H1 (cell line): ENCODE measurements around the gene DUSP7. TPM values are rescaled to one million over a fixed set of nuclear protein-coding genes. Genes with fewer than 3 reads are reported as not detected.

Experiments used
- CTCF ChIA-PET: fragments of 300-600 bp; sonication (Branson Sonifier 250); formaldehyde crosslinking; loops from one replicate; lab custom pipeline; 2021; ENCODE audit not compliant: partially characterized antibody; lab: Charles Lee
- POLR2A ChIA-PET: fragments of 300-600 bp; sonication (Branson Sonifier 250); formaldehyde crosslinking; loops from one replicate; lab custom pipeline; 2021; ENCODE audit warnings: inconsistent platforms; ENCODE audit not compliant: partially characterized antibody; lab: Charles Lee
- DNase-seq, 2 experiments: peaks; one replicate each; pipeline versions ENCODE4 v3.0.0 to v3.0.0-alpha.2; 2010 to 2022; ENCODE audit warnings: low spot score in 2 of 2, low read depth in 1 of 2, mixed read lengths in 1 of 2
- FAIRE-seq: peaks from 2 replicates; lab custom pipeline; 2011; peaks lifted over from hg19 to GRCh38; lab: Jason Lieb, UNC
- H2AFZ ChIP-seq: 2 replicates; pipeline ENCODE4 v1.8.1; 2012; ENCODE audit warnings: low read length, inconsistent platforms
- H2AK5ac ChIP-seq: 2 replicates; pipeline ENCODE4 v1.6.1; 2013; ENCODE audit warnings: low read depth, low read length
- H2BK120ac ChIP-seq: replicated peaks from 2 replicates; pipeline ENCODE3; 2013; ENCODE audit warnings: low read depth, low read length, inconsistent platforms
- H2BK12ac ChIP-seq: 2 replicates; pipeline ENCODE4 v1.6.1; 2013; ENCODE audit warnings: low read depth, low read length
- H2BK15ac ChIP-seq: 2 replicates; pipeline ENCODE4 v1.6.1; 2013; ENCODE audit warnings: low read length
- H2BK20ac ChIP-seq: 2 replicates; pipeline ENCODE4 v1.6.1; 2013; ENCODE audit warnings: low read length
- H2BK5ac ChIP-seq: 2 replicates; pipeline ENCODE4 v1.6.1; 2013; ENCODE audit warnings: low read depth, low read length
- H3K14ac ChIP-seq: 2 replicates; pipeline ENCODE4 v1.6.1; 2013; ENCODE audit warnings: inconsistent platforms; ENCODE audit not compliant: insufficient read length
- H3K18ac ChIP-seq: 2 replicates; pipeline ENCODE4 v1.6.1; 2013; ENCODE audit warnings: low read length; ENCODE audit errors: extremely low read depth
- H3K23ac ChIP-seq: 2 replicates; pipeline ENCODE4 v1.6.1; 2013; ENCODE audit warnings: inconsistent platforms; ENCODE audit not compliant: insufficient read length
- H3K23me2 ChIP-seq: 2 replicates; pipeline ENCODE4 v1.6.1; 2013; ENCODE audit warnings: low read depth, low read length
- H3K27ac ChIP-seq: 2 replicates; pipeline ENCODE4 v1.6.1; 2011; ENCODE audit warnings: low read depth, low read length, inconsistent platforms
- H3K27me3 ChIP-seq, 4 experiments: replicated peaks in 1 of 4; 1 replicate in 1 of 4; 2 replicates in 3 of 4; pipeline versions ENCODE4 v1.6.1 to v1.8.1; 2011 to 2013; ENCODE audit warnings: low read length in 3 of 4, mild to moderate bottlenecking in 3 of 4, inconsistent platforms in 2 of 4, mixed read lengths in 2 of 4, moderate library complexity in 1 of 4; ENCODE audit not compliant: control insufficient read depth in 3 of 4, insufficient read depth in 3 of 4; ENCODE audit errors: extremely low read depth in 1 of 4
- H3K36me3 ChIP-seq, 4 experiments: 2 replicates each; pipeline versions ENCODE4 v1.6.1 to v1.8.1; 2011 to 2013; ENCODE audit warnings: mild to moderate bottlenecking in 4 of 4, low read length in 3 of 4, moderate library complexity in 2 of 4, control low read depth in 1 of 4, inconsistent platforms in 1 of 4; ENCODE audit not compliant: insufficient read depth in 4 of 4, control insufficient read depth in 2 of 4
- H3K4ac ChIP-seq: replicated peaks from 2 replicates; pipeline ENCODE3; 2013; ENCODE audit warnings: low read length, low read depth, mixed read lengths, inconsistent platforms; ENCODE audit not compliant: insufficient read length
- H3K4me1 ChIP-seq, 4 experiments: replicated peaks in 1 of 4; 1 replicate in 1 of 4; 2 replicates in 3 of 4; pipeline versions ENCODE4 v1.6.1 to v1.8.1; 2011 to 2013; ENCODE audit warnings: low read length in 3 of 4, inconsistent platforms in 2 of 4, mixed read lengths in 1 of 4; ENCODE audit not compliant: insufficient read depth in 4 of 4, control insufficient read depth in 3 of 4
- H3K4me2 ChIP-seq, 2 experiments: 2 replicates each; pipeline versions ENCODE4 v1.6.1 to v1.8.1; 2011 to 2013; ENCODE audit warnings: low read depth in 2 of 2, low read length in 2 of 2, control low read depth in 1 of 2, inconsistent platforms in 1 of 2, mild to moderate bottlenecking in 1 of 2; ENCODE audit not compliant: insufficient read depth in 1 of 2
- H3K4me3 ChIP-seq, 4 experiments: fragments of 200-600, 300-600 bp in 1 of 4; sonication (generic), shearing (Covaris generic), sonication (Bioruptor Twin) in 1 of 4; 2 replicates each; pipeline versions ENCODE4 v1.5.1 to v1.8.1; 2011 to 2016; ENCODE audit warnings: low read length in 4 of 4, low read depth in 3 of 4, control low read depth in 2 of 4, inconsistent platforms in 2 of 4, mild to moderate bottlenecking in 2 of 4, mixed read lengths in 1 of 4, moderate library complexity in 1 of 4; ENCODE audit not compliant: insufficient read depth in 2 of 4; ENCODE audit errors: extremely low read depth in 1 of 4
- H3K56ac ChIP-seq: replicated peaks from 2 replicates; pipeline ENCODE3; 2013; ENCODE audit warnings: low read depth, mild to moderate bottlenecking, mixed read lengths, low read length, inconsistent platforms; ENCODE audit not compliant: insufficient read length
- H3K79me1 ChIP-seq: 2 replicates; pipeline ENCODE4 v1.6.1; 2013; ENCODE audit warnings: low read depth, low read length, control low read depth
- H3K79me2 ChIP-seq, 2 experiments: 2 replicates each; pipeline versions ENCODE4 v1.6.1 to v1.8.1; 2012 to 2013; ENCODE audit warnings: low read length in 2 of 2, mild to moderate bottlenecking in 2 of 2, inconsistent platforms in 1 of 2; ENCODE audit not compliant: insufficient read depth in 2 of 2, control insufficient read depth in 1 of 2
- H3K9ac ChIP-seq, 4 experiments: replicated peaks in 1 of 4; 1 replicate in 1 of 4; 2 replicates in 3 of 4; pipeline versions ENCODE4 v1.6.1 to v1.8.1; 2011 to 2013; ENCODE audit warnings: low read depth in 3 of 4, low read length in 3 of 4, control low read depth in 2 of 4, mild to moderate bottlenecking in 2 of 4, moderate library complexity in 2 of 4, inconsistent platforms in 1 of 4; ENCODE audit errors: extremely low read depth in 1 of 4
- H3K9me3 ChIP-seq, 2 experiments: 2 replicates each; pipeline versions ENCODE4 v1.6.1 to v1.8.1; 2012 to 2013; ENCODE audit warnings: mild to moderate bottlenecking in 2 of 2, moderate library complexity in 2 of 2, control low read depth in 1 of 2, inconsistent platforms in 1 of 2, low read depth in 1 of 2, low read length in 1 of 2, mixed read lengths in 1 of 2; ENCODE audit not compliant: insufficient read depth in 2 of 2
- H4K20me1 ChIP-seq, 2 experiments: replicated peaks in 1 of 2; 2 replicates each; pipeline versions ENCODE3 to v1.8.1; 2011 to 2013; ENCODE audit warnings: inconsistent platforms in 2 of 2, low read length in 2 of 2, mild to moderate bottlenecking in 1 of 2; ENCODE audit not compliant: insufficient read depth in 2 of 2, control insufficient read depth in 1 of 2
- H4K5ac ChIP-seq: 2 replicates; pipeline ENCODE4 v1.6.1; 2013; ENCODE audit warnings: low read length, low read depth, mixed read lengths, inconsistent platforms; ENCODE audit not compliant: insufficient read length
- H4K8ac ChIP-seq: 2 replicates; pipeline ENCODE4 v1.8.0; 2013; ENCODE audit warnings: mild to moderate bottlenecking, moderate library complexity, low read length, inconsistent platforms; ENCODE audit not compliant: insufficient read depth; ENCODE audit errors: extremely low read depth
- H4K91ac ChIP-seq: replicated peaks from 2 replicates; pipeline ENCODE3; 2013; ENCODE audit warnings: low read length, mixed read lengths, inconsistent platforms; ENCODE audit not compliant: insufficient read length
- CBX5 ChIP-seq: fragments of 300-800, 300-1000 bp; sonication (generic); IDR thresholded peaks from 2 replicates; pipeline ENCODE4 v1.7.1; 2016; ENCODE audit warnings: antibody characterized with exemption, low read length, low read depth
- CHD1 ChIP-seq: IDR thresholded peaks from 2 replicates; pipeline ENCODE4 v1.6.1; 2012; ENCODE audit warnings: low read depth, low read length, improper control_type of control experiment
- GTF2F1 ChIP-seq: IDR thresholded peaks from 2 replicates; pipeline ENCODE4 v1.6.1; 2012; ENCODE audit warnings: low read depth, low read length, improper control_type of control experiment, borderline replicate concordance
- HDAC2 ChIP-seq, 2 experiments: fragments of 300-600 bp in 1 of 2; sonication (generic) in 1 of 2; IDR thresholded peaks; 2 replicates each; pipeline ENCODE4 v1.6.1; 2011 to 2012; ENCODE audit warnings: low read depth in 2 of 2, low read length in 2 of 2, mild to moderate bottlenecking in 2 of 2, moderate library complexity in 2 of 2, borderline replicate concordance in 1 of 2, inconsistent platforms in 1 of 2
- JUN ChIP-seq: IDR thresholded peaks from 2 replicates; pipeline ENCODE4 v1.6.1; 2011; ENCODE audit warnings: low read depth, mild to moderate bottlenecking, improper control_type of control experiment, low read length
- SP2 ChIP-seq: IDR thresholded peaks from 2 replicates; pipeline ENCODE4 v1.6.1; 2012; ENCODE audit warnings: mild to moderate bottlenecking, low read length, inconsistent platforms
- TEAD4 ChIP-seq: IDR thresholded peaks from 2 replicates; pipeline ENCODE4 v1.6.1; 2012; ENCODE audit warnings: low read depth, low read length, inconsistent platforms, mixed read lengths
- WGBS, 2 experiments: shearing (Covaris generic) in 1 of 2; methylation state at CpG; one replicate each; pipeline versions ENCODE4 v1.1.6 to v1.1.7; 2013 to 2015; ENCODE audit warnings: low lambda C conversion rate in 2 of 2, mixed read lengths in 2 of 2, inconsistent platforms in 1 of 2, low coverage in 1 of 2, missing lambda C conversion rate in 1 of 2; ENCODE audit not compliant: insufficient replicate concordance in 2 of 2, insufficient coverage in 1 of 2, insufficient read length in 1 of 2; ENCODE audit errors: extremely low coverage in 1 of 2, missing lambda C conversion rate in 1 of 2; 5-methylcytosine and 5-hydroxymethylcytosine counted together
- polyA plus RNA-seq, 7 experiments: library from polyadenylated mRNA; depleted of rRNA in 3 of 7; stranded (reverse) in 5 of 7; unstranded in 2 of 7; fragments of >200 nt in 5 of 7; fragments of 200-250 nt in 2 of 7; gene quantifications; 1 replicate in 5 of 7; 2 replicates in 1 of 7; 4 replicates in 1 of 7; pipeline versions ENCODE4 v1.2.1 to v1.2.3, GENCODE V29; 2011 to 2013; ENCODE audit warnings: missing spikeins in 2 of 7, mixed read lengths in 2 of 7
- total RNA-seq: library from RNA; stranded (reverse); fragmentation: NEBNext Ultra II Directional; extraction: Animal tissue kit (Norgen Biotek cat#: 25700); gene quantifications from 2 replicates; pipeline ENCODE4 v1.2.1, GENCODE V29; 2021
- TF ChIP-seq, protein P1 (sequence below): IDR thresholded peaks from 2 replicates; pipeline ENCODE4 v1.6.1; 2011; ENCODE audit warnings: low read depth, mild to moderate bottlenecking, low read length; ENCODE audit not compliant: insufficient read depth
- TF ChIP-seq, protein P2 (sequence below): IDR thresholded peaks from 2 replicates; pipeline ENCODE4 v1.6.1; 2012; ENCODE audit warnings: inconsistent platforms
- TF ChIP-seq, protein P3 (sequence below): IDR thresholded peaks from 2 replicates; pipeline ENCODE4 v1.6.1; 2011; ENCODE audit warnings: low read length, improper control_type of control experiment

The DUSP7 gene
- total and polyA plus RNA-seq, 2 of the 8 experiments (the other 6 are each of a cell fraction or from before 2014, with no cell fraction given), result 19.4 to 24.9 TPM

DNA sequence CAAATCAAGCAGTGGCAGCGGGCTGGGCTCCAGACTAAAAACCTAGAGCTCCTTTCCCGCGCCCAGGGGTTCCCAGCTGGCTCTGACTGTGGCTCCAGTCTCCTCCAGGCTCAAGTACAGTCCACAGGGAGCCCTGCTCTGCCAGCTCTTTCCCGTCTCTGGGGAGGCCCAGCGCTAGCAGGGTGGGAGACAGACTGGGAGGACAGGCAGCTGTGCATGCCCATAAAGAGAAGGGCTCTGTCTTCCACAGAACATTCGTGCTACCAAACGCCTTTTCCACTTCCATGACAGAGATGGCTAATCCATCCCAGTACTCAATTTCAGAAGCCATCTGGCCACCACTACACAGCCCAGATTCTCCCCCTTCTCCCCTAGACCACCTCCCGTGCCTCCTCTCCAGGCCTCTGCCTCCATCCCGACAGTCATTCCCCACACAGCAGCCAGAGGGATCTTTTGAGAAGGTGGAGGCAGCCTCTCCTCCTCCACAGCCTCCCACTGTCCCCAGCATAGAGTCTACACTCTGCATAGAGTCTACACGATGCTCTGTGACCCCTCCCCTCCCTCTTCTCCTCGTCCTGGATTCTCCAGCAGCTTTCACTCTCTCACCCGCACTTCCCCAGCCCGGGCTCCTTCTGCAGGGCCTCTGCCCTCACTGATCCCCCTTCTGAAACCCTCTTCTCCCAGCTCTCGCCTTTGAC is 6.8 kb upstream of the DUSP7 start:
- Histone ChIP-seq H2BK20ac (no peak overlapping the region), H3K23me2 (no peaks in the 10 kb centered on the region), H3K4me2 (no peak overlapping the region), H3K18ac (no peak overlapping the region), H4K91ac (no peak overlapping the region), H2BK120ac (no peak overlapping the region), H3K14ac (no peak overlapping the region), H3K79me2 (no peaks in the 10 kb centered on the region), H3K4me1 (peaks cover 0 to under 1% (median 0%) of the 10 kb centered on the region in 4 experiments; a peak in 2 of 7 replicates), H4K20me1 (peaks cover 0 to 2% of the 10 kb centered on the region in 2 experiments), H2AFZ (no peak overlapping the region), H3K4me3 (no peak overlapping the region), H3K27ac (no peak overlapping the region), H2BK12ac (no peak overlapping the region), H3K9ac (no peak overlapping the region), H2BK5ac (no peak overlapping the region), H2BK15ac (no peak overlapping the region), H3K23ac (no peak overlapping the region), H3K4ac (no peak overlapping the region), H3K9me3 (no peaks in the 10 kb centered on the region), H4K5ac (no peak overlapping the region), H3K27me3 (peaks cover 0 to 9% (median 6%) of the 10 kb centered on the region in 4 experiments; a peak in 4 of 7 replicates), H2AK5ac (no peak overlapping the region), H3K56ac (no peak overlapping the region), H4K8ac (no peak overlapping the region; the same call in 1 of the 2 replicates), H3K79me1 (no peaks in the 10 kb centered on the region), H3K36me3 (no peaks in the 10 kb centered on the region)
- WGBS, 2 experiments, result 82% methylated on average over 14 of the region's 14 CpGs; no CpG with 5 or more reads in 1 of the 2 experiments
- ChIA-PET CTCF (interaction anchor here (0.6 to 33.0 kb wide), 11 partner anchors 10 to 222 kb away, joined by 3 to 984 read pairs (median 3); no protein-coding TSS in a partner anchor), POLR2A (interaction anchor here (0.6 kb wide), 1 partner anchor 22 kb away, joined by 3 read pairs; no protein-coding TSS in a partner anchor)
- DNase-seq (no peak), FAIRE-seq (no peak)
- TF ChIP-seq HDAC2 (IDR thresholded peaks at IDR 0.05; ENCODE audit: borderline replicate concordance in 1 of 2, low read depth in 2 of 2, low read length in 2 of 2) (no peak), JUN (no peak), CBX5 (no peak), CHD1 (no peak), SP2 (no peak), GTF2F1 (no peak), TEAD4 (no peak)
- TF ChIP-seq, protein P1, sequence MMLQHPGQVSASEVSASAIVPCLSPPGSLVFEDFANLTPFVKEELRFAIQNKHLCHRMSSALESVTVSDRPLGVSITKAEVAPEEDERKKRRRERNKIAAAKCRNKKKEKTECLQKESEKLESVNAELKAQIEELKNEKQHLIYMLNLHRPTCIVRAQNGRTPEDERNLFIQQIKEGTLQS, result no peak
- TF ChIP-seq, protein P2, sequence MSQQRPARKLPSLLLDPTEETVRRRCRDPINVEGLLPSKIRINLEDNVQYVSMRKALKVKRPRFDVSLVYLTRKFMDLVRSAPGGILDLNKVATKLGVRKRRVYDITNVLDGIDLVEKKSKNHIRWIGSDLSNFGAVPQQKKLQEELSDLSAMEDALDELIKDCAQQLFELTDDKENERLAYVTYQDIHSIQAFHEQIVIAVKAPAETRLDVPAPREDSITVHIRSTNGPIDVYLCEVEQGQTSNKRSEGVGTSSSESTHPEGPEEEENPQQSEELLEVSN, result no peak
- TF ChIP-seq, protein P3, sequence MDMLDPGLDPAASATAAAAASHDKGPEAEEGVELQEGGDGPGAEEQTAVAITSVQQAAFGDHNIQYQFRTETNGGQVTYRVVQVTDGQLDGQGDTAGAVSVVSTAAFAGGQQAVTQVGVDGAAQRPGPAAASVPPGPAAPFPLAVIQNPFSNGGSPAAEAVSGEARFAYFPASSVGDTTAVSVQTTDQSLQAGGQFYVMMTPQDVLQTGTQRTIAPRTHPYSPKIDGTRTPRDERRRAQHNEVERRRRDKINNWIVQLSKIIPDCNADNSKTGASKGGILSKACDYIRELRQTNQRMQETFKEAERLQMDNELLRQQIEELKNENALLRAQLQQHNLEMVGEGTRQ, result no peak
